ENCODE data around the gene HOXA10.

HOXA10 gene

GRCh38 chr7:27188386-27189294 lies 14.5 kb upstream of the HOXA10 start:
- no peaks in the 10 kb centered on the region for H3K4me1 ChIP-seq
- no peak overlapping the region for H3K27ac ChIP-seq
- no peak overlapping the region for H3K4me3 ChIP-seq (ENCODE audit: low read depth, low read length)
- no peak overlapping the region for H3K4me2 ChIP-seq (ENCODE audit: low read length)
- no peaks in the 10 kb centered on the region for H3K36me3 ChIP-seq (ENCODE audit: control insufficient read depth, insufficient read depth, low read length)
- peaks cover 40% of the 10 kb centered on the region for H3K27me3 ChIP-seq (ENCODE audit: control insufficient read depth, insufficient read depth, low read length)
- no peaks in the 10 kb centered on the region for H3K79me2 ChIP-seq
- no peaks in the 10 kb centered on the region for H3K9me3 ChIP-seq (ENCODE audit: control insufficient read depth, low read length)
- H2AFZ ChIP-seq: peak overlapping the region; percentile 22
- H3K9ac ChIP-seq: no peak overlapping the region
- no peak for TF ChIP-seq CTCF (IDR thresholded peaks at IDR 0.05)

GRCh38 chr7:27187475-27188385 lies 13.6 kb upstream of the HOXA10 start:
- Histone ChIP-seq H3K4me2 (ENCODE audit: low read length) (no peak overlapping the region), H3K9ac (no peak overlapping the region), H3K4me3 (ENCODE audit: low read depth, low read length) (no peak overlapping the region), H2AFZ (no peak overlapping the region), H3K9me3 (ENCODE audit: control insufficient read depth, low read length) (no peaks in the 10 kb centered on the region), H3K4me1 (no peaks in the 10 kb centered on the region), H3K36me3 (ENCODE audit: control insufficient read depth, insufficient read depth, low read length) (no peaks in the 10 kb centered on the region), H3K27ac (no peak overlapping the region), H3K79me2 (no peaks in the 10 kb centered on the region), H3K27me3 (ENCODE audit: control insufficient read depth, insufficient read depth, low read length) (peaks cover 40% of the 10 kb centered on the region)
- TF ChIP-seq CTCF (IDR thresholded peaks at IDR 0.05): no peak

- peaks cover 46% of the 10 kb centered on the region for H3K27me3 ChIP-seq (ENCODE audit: control insufficient read depth, insufficient read depth, low read length)
- H3K9me3 ChIP-seq (ENCODE audit: control insufficient read depth, low read length): no peaks in the 10 kb centered on the region
- TF ChIP-seq CTCF (IDR thresholded peaks at IDR 0.05): no peak
- no peaks in the 10 kb centered on the region for H3K36me3 ChIP-seq (ENCODE audit: control insufficient read depth, insufficient read depth, low read length)
- no peaks in the 10 kb centered on the region for H3K4me1 ChIP-seq
- H2AFZ ChIP-seq: no peak overlapping the region
- H3K4me3 ChIP-seq (ENCODE audit: low read depth, low read length): no peak overlapping the region
- no peaks in the 10 kb centered on the region for H3K79me2 ChIP-seq
- H3K27ac ChIP-seq: no peak overlapping the region
- no peak overlapping the region for H3K9ac ChIP-seq
- no peak overlapping the region for H3K4me2 ChIP-seq (ENCODE audit: low read length)
Observed at GRCh38 chr7:27186668-27187474, 12.8 kb upstream of the HOXA10 start.

- no peak overlapping the region for H3K4me3 ChIP-seq (ENCODE audit: low read depth, low read length)
- no peak overlapping the region for H3K4me2 ChIP-seq (ENCODE audit: low read length)
- no peaks in the 10 kb centered on the region for H3K9me3 ChIP-seq (ENCODE audit: control insufficient read depth, low read length)
- H2AFZ ChIP-seq: no peak overlapping the region
- no peak overlapping the region for H3K9ac ChIP-seq
- no peaks in the 10 kb centered on the region for H3K4me1 ChIP-seq
- no peak overlapping the region for H3K27ac ChIP-seq
- TF ChIP-seq CTCF (IDR thresholded peaks at IDR 0.05): no peak
- H3K79me2 ChIP-seq: no peaks in the 10 kb centered on the region
- H3K36me3 ChIP-seq (ENCODE audit: control insufficient read depth, insufficient read depth, low read length): no peaks in the 10 kb centered on the region
- H3K27me3 ChIP-seq (ENCODE audit: control insufficient read depth, insufficient read depth, low read length): peaks cover 46% of the 10 kb centered on the region
Observed at GRCh38 chr7:27185854-27186667, 11.9 kb upstream of the HOXA10 start.

Measured in parathyroid adenoma (tissue), 2 donors.